ENCODE data around the gene COL12A1. TPM values are rescaled to one million over a fixed set of nuclear protein-coding genes. Genes with fewer than 3 reads are reported as not detected.

Gene COL12A1
- total and polyA plus RNA-seq, 2 of the 13 experiments (the other 11 are each of a cell fraction or from before 2014, with no cell fraction given): 0.02 TPM; not detected in 1

- H3K27me3 ChIP-seq (ENCODE audit: control insufficient read depth in 1 of 2, insufficient read depth in 2 of 2, low read length in 2 of 2): no peaks in the 10 kb centered on the region; a peak in 1 of 5 replicates
Observed at GRCh38 chr6:75178757-75179156, 27.1 kb downstream of the COL12A1 start.

GRCh38 chr6:75176076-75176582 lies 29.7 kb downstream of the COL12A1 start:
- DNase-seq (ENCODE audit: low spot score) (no peak), FAIRE-seq (no peak), ATAC-seq (no peak)
- no TSS peak for BruUV-seq (replicated peaks)
- H3K4me1 ChIP-seq (ENCODE audit: insufficient read depth, low read length): no peaks in the 10 kb centered on the region
- in situ Hi-C loops (cut with HindIII; ENCODE audit: extremely low pct_ligation_motif_present, low pct_unique_long_range_greater_than_20kb): no loop called here
- H2AFZ ChIP-seq (ENCODE audit: low read length): no peak overlapping the region
- ChIA-PET CTCF (ENCODE audit: low intra/inter-chr PET ratio, low total read pairs) (no interaction called here), POLR2A (no interaction called here)
- no peak overlapping the region for H3K4me3 ChIP-seq (replicated peaks in 1 of 3; ENCODE audit: insufficient read depth in 1 of 3, low read depth in 2 of 3, low read length in 3 of 3)
- H3K36me3 ChIP-seq (replicated peaks in 1 of 2; ENCODE audit: control insufficient read depth in 1 of 2, insufficient read depth in 2 of 2, low read length in 2 of 2): no peaks in the 10 kb centered on the region
- H3K27me3 ChIP-seq (ENCODE audit: control insufficient read depth in 1 of 2, insufficient read depth in 2 of 2, low read length in 2 of 2): no peaks in the 10 kb centered on the region
- no peaks in the 10 kb centered on the region for H3K79me2 ChIP-seq (ENCODE audit: insufficient read depth, low read length)
- H4K20me1 ChIP-seq (ENCODE audit: insufficient read depth, low read length): no peaks in the 10 kb centered on the region
- H3K9ac ChIP-seq (ENCODE audit: insufficient read depth, low read depth, low read length): no peak overlapping the region
- intact Hi-C loops (cut with micrococcal nuclease; ENCODE audit: unreplicated experiment): no loop called here
- H3K27ac ChIP-seq (ENCODE audit: extremely low read length, insufficient read depth, low read length): no peak overlapping the region
- no peaks in the 10 kb centered on the region for H3K9me3 ChIP-seq (ENCODE audit: low read length)
- H3K4me2 ChIP-seq (ENCODE audit: low read depth, low read length): no peak overlapping the region
- 5% methylated on average over 3 of the region's 3 CpGs for WGBS (ENCODE audit: low lambda C conversion rate)
- TF ChIP-seq NR2F2 (IDR thresholded peaks at IDR 0.05; ENCODE audit: borderline replicate concordance, low read depth) (no peak), MYNN (CRISPR knock-in tag; IDR thresholded peaks at IDR 0.05; ENCODE audit: low read depth) (no peak), SCMH1 (CRISPR knock-in tag; IDR thresholded peaks at IDR 0.05; ENCODE audit: borderline replicate concordance) (no peak), MAZ (IDR thresholded peaks at IDR 0.05; ENCODE audit: borderline replicate concordance, low read depth, low read length) (no peak), MAZ (CRISPR knock-in tag; IDR thresholded peaks at IDR 0.05; ENCODE audit: low read depth) (no peak), TCF12 (IDR thresholded peaks at IDR 0.05) (no peak), TCF12 (CRISPR knock-in tag; IDR thresholded peaks at IDR 0.05) (no peak), BCL3 (CRISPR knock-in tag; IDR thresholded peaks at IDR 0.05) (no peak), NAIF1 (CRISPR knock-in tag; IDR thresholded peaks at IDR 0.05; ENCODE audit: borderline replicate concordance) (no peak), POLR2AphosphoS2 (IDR thresholded peaks at IDR 0.05; ENCODE audit: low read depth, low read length) (no peak), CHD2 (IDR thresholded peaks at IDR 0.05; ENCODE audit: low read depth, low read length) (no peak), TOPORS (CRISPR knock-in tag; IDR thresholded peaks at IDR 0.05) (no peak), HOMEZ (CRISPR knock-in tag; IDR thresholded peaks at IDR 0.05; ENCODE audit: low read depth) (no peak)

More at GRCh38 chr6:75178757-75179156, 27.1 kb downstream of the COL12A1 start:
- intact Hi-C loops (cut with micrococcal nuclease; ENCODE audit: unreplicated experiment): no loop called here
- no peak overlapping the region for H3K4me2 ChIP-seq (ENCODE audit: low read depth, low read length)
- 0% methylated on average over 1 of the region's 1 CpG for WGBS (ENCODE audit: low lambda C conversion rate)
- H3K4me1 ChIP-seq (ENCODE audit: insufficient read depth, low read length): no peaks in the 10 kb centered on the region
- ChIA-PET POLR2A (no interaction called here), CTCF (ENCODE audit: low intra/inter-chr PET ratio, low total read pairs) (no interaction called here)
- H4K20me1 ChIP-seq (ENCODE audit: insufficient read depth, low read length): no peaks in the 10 kb centered on the region
- FAIRE-seq: no peak
- H3K36me3 ChIP-seq (replicated peaks in 1 of 2; ENCODE audit: control insufficient read depth in 1 of 2, insufficient read depth in 2 of 2, low read length in 2 of 2): no peaks in the 10 kb centered on the region
- no peaks in the 10 kb centered on the region for H3K9me3 ChIP-seq (ENCODE audit: low read length)
- in situ Hi-C loops (cut with HindIII; ENCODE audit: extremely low pct_ligation_motif_present, low pct_unique_long_range_greater_than_20kb): no loop called here
- H3K9ac ChIP-seq (ENCODE audit: insufficient read depth, low read depth, low read length): no peak overlapping the region
- no peak overlapping the region for H3K4me3 ChIP-seq (replicated peaks in 1 of 3; ENCODE audit: insufficient read depth in 1 of 3, low read depth in 2 of 3, low read length in 3 of 3)
- H3K79me2 ChIP-seq (ENCODE audit: insufficient read depth, low read length): no peaks in the 10 kb centered on the region
- no peak for DNase-seq (ENCODE audit: low spot score)
- TF ChIP-seq ZBTB42 (CRISPR knock-in tag; IDR thresholded peaks at IDR 0.05): no peak
- TF ChIP-seq HNRNPK (IDR thresholded peaks at IDR 0.05; ENCODE audit: low read depth, low read length, poor library complexity, severe bottlenecking): no peak
- no peak for TF ChIP-seq HES4 (CRISPR knock-in tag; IDR thresholded peaks at IDR 0.05; ENCODE audit: borderline replicate concordance)
- no peak for TF ChIP-seq CBX5 (CRISPR knock-in tag; IDR thresholded peaks at IDR 0.05; ENCODE audit: borderline replicate concordance)
- no peak for TF ChIP-seq SAP130 (CRISPR knock-in tag; IDR thresholded peaks at IDR 0.05; ENCODE audit: low read depth)
- TF ChIP-seq ZBTB7A (CRISPR knock-in tag; IDR thresholded peaks at IDR 0.05): no peak
- no peak for TF ChIP-seq ZNF326 (CRISPR knock-in tag; IDR thresholded peaks at IDR 0.05; ENCODE audit: borderline replicate concordance)
- no peak for TF ChIP-seq SKI (IDR thresholded peaks at IDR 0.05; ENCODE audit: partially characterized antibody)
- TF ChIP-seq ZNF12 (CRISPR knock-in tag; IDR thresholded peaks at IDR 0.05): no peak
- no peak for TF ChIP-seq ETV5 (CRISPR knock-in tag; IDR thresholded peaks at IDR 0.05; ENCODE audit: borderline replicate concordance)
- no peak for TF ChIP-seq FOSL1 (CRISPR knock-in tag; IDR thresholded peaks at IDR 0.05; ENCODE audit: borderline replicate concordance)
- no peak for ATAC-seq
- no TSS peak for BruUV-seq (replicated peaks)
- no peak overlapping the region for H3K27ac ChIP-seq (ENCODE audit: extremely low read length, insufficient read depth, low read length)
- H2AFZ ChIP-seq (ENCODE audit: low read length): no peak overlapping the region
